ENCODE results near the gene MAPK8IP1.
"Not testable (repeated sequence)": the region's sequence is repeated elsewhere in the genome, so short reads cannot be mapped to it uniquely, and the experiment has no call there.

The MAPK8IP1 gene

GRCh38 chr11:45890886-45891550, 5.6 kb downstream of the MAPK8IP1 start:
- DNase-seq = no peak

GRCh38 chr11:45892856-45893255, 7.4 kb downstream of the MAPK8IP1 start:
- DNase-seq = no peak

GRCh38 chr11:45894555-45895247, 9.2 kb downstream of the MAPK8IP1 start:
- DNase-seq = no peak

GRCh38 chr11:45895553-45896259, 10.3 kb downstream of the MAPK8IP1 start:
- DNase-seq = no peak

GRCh38 chr11:45896422-45896984, 11.1 kb downstream of the MAPK8IP1 start:
- DNase-seq = peak in 1 of 2 experiments; percentile 24

GRCh38 chr11:45897556-45897955, 12.1 kb downstream of the MAPK8IP1 start:
- no peak for DNase-seq

- DNase-seq = no peak
Observed at GRCh38 chr11:45899086-45899447, 13.6 kb downstream of the MAPK8IP1 start.

- peak; percentile 83 to 90 for DNase-seq
Observed at GRCh38 chr11:45899448-45900174, 14.2 kb downstream of the MAPK8IP1 start.

GRCh38 chr11:45900175-45900800, 14.8 kb downstream of the MAPK8IP1 start:
- not testable (repeated sequence) for DNase-seq

- DNase-seq = peak in 1 of 2 experiments; percentile 57
Observed at GRCh38 chr11:45900916-45901617, 15.6 kb downstream of the MAPK8IP1 start.

GRCh38 chr11:45901626-45902025, 16.2 kb downstream of the MAPK8IP1 start:
- DNase-seq = no peak

- no peak for DNase-seq
Observed at GRCh38 chr11:45902452-45903380, 17.3 kb downstream of the MAPK8IP1 start.

- DNase-seq = no peak
Observed at GRCh38 chr11:45904309-45904915, 19.0 kb downstream of the MAPK8IP1 start.

- DNase-seq = no peak
Observed at GRCh38 chr11:45905095-45905494, 19.6 kb downstream of the MAPK8IP1 start.

GRCh38 chr11:45905576-45905975, 20.1 kb downstream of the MAPK8IP1 start:
- DNase-seq = not testable (repeated sequence)

- DNase-seq = no peak
Observed at GRCh38 chr11:45906096-45906682, 20.7 kb downstream of the MAPK8IP1 start.

- no peak for DNase-seq
Observed at GRCh38 chr11:45906965-45907611, 21.6 kb downstream of the MAPK8IP1 start, which contains the start of gene FREY1. Gene FREY1 (minus strand): TSS chr11:45907271. CDS start chr11:45907245, 26 bp downstream.

GRCh38 chr11:45907911-45908370, 22.5 kb downstream of the MAPK8IP1 start:
- DNase-seq = no peak
